Hair follicle dermal papilla cell (primary cell): ENCODE data around the gene VCY1B. TPM values are rescaled to one million over a fixed set of nuclear protein-coding genes. Genes with fewer than 3 reads are reported as not detected.

Experiments used
- total RNA-seq: library from RNA; depleted of rRNA; stranded (reverse); fragments of >200 nt; gene quantifications from 2 replicates; pipeline ENCODE4 v1.2.3, GENCODE V29; 2012

Gene VCY1B
- not detected in 2 replicates for total RNA-seq

GRCh38 chrY:14055927-14056326 lies at the start of gene VCY1B:
VCY1B (plus strand) TSS chrY:14056227; CDS start chrY:14056290, 63 bp downstream.

Other genes with a start within 250 kb of the VCY1B start
- not detected in 2 replicates for gene VCY, start 69.8 kb upstream of the VCY1B start, total RNA-seq